ENCODE data around the gene NRF1.

The NRF1 gene

DNA sequence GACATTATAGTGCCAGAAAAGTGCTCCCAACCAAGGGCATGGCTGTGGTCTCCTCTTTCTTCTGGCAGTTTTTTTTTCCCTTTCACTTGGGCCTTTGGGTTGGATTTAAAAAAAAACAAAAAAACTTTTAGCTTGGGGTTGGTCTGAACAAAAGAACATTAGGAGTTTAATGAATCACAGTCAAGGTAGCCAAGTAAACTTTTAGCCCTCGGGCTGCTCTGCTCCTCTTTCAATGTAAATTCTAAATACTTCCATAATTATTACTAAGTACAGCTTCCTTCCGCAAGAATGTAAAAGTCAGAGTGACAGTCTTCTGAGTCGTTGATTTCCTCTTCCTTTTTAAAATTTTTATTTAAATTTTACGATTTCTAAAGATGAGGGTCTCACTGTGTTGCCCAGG is 79.2 kb downstream of the NRF1 start:
- no peak overlapping the region for H3K4me3 ChIP-seq (ENCODE audit: low read depth, low read length)
- DNase-seq (ENCODE audit: low read depth): no peak
- TF ChIP-seq, protein P1, sequence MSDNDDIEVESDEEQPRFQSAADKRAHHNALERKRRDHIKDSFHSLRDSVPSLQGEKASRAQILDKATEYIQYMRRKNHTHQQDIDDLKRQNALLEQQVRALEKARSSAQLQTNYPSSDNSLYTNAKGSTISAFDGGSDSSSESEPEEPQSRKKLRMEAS (IDR thresholded peaks at IDR 0.05; ENCODE audit: low read depth, low read length): no peak
- TF ChIP-seq POLR2A (IDR thresholded peaks at IDR 0.05; ENCODE audit: extremely low read depth, insufficient read length) (no peak), MYC (IDR thresholded peaks at IDR 0.05; ENCODE audit: low read depth, low read length) (no peak)
- TF ChIP-seq, protein P2, sequence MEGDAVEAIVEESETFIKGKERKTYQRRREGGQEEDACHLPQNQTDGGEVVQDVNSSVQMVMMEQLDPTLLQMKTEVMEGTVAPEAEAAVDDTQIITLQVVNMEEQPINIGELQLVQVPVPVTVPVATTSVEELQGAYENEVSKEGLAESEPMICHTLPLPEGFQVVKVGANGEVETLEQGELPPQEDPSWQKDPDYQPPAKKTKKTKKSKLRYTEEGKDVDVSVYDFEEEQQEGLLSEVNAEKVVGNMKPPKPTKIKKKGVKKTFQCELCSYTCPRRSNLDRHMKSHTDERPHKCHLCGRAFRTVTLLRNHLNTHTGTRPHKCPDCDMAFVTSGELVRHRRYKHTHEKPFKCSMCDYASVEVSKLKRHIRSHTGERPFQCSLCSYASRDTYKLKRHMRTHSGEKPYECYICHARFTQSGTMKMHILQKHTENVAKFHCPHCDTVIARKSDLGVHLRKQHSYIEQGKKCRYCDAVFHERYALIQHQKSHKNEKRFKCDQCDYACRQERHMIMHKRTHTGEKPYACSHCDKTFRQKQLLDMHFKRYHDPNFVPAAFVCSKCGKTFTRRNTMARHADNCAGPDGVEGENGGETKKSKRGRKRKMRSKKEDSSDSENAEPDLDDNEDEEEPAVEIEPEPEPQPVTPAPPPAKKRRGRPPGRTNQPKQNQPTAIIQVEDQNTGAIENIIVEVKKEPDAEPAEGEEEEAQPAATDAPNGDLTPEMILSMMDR (IDR thresholded peaks at IDR 0.05; ENCODE audit: low read depth, low read length): no peak

GRCh38 chr7:129698516-129699418 is 87.2 kb downstream of the NRF1 start:
- no peak overlapping the region for H3K4me3 ChIP-seq (ENCODE audit: low read depth, low read length)
- TF ChIP-seq, protein P1 (IDR thresholded peaks at IDR 0.05; ENCODE audit: low read depth, low read length): no peak
- TF ChIP-seq, protein P2 (IDR thresholded peaks at IDR 0.05; ENCODE audit: low read depth, low read length): no peak
- TF ChIP-seq POLR2A (IDR thresholded peaks at IDR 0.05; ENCODE audit: extremely low read depth, insufficient read length): no peak
- TF ChIP-seq MYC (IDR thresholded peaks at IDR 0.05; ENCODE audit: low read depth, low read length): no peak
- no peak for DNase-seq (ENCODE audit: low read depth)

GRCh38 chr7:129702316-129702715 is 90.8 kb downstream of the NRF1 start:
- DNase-seq (ENCODE audit: low read depth): no peak
- TF ChIP-seq, protein P2 (IDR thresholded peaks at IDR 0.05; ENCODE audit: low read depth, low read length): no peak
- TF ChIP-seq MYC (IDR thresholded peaks at IDR 0.05; ENCODE audit: low read depth, low read length): no peak
- TF ChIP-seq, protein P1 (IDR thresholded peaks at IDR 0.05; ENCODE audit: low read depth, low read length): no peak
- TF ChIP-seq POLR2A (IDR thresholded peaks at IDR 0.05; ENCODE audit: extremely low read depth, insufficient read length): no peak
- H3K4me3 ChIP-seq (ENCODE audit: low read depth, low read length): no peak overlapping the region

GRCh38 chr7:129702761-129703338 is 91.3 kb downstream of the NRF1 start:
- no peak for DNase-seq (ENCODE audit: low read depth)
- no peak overlapping the region for H3K4me3 ChIP-seq (ENCODE audit: low read depth, low read length)
- TF ChIP-seq POLR2A (IDR thresholded peaks at IDR 0.05; ENCODE audit: extremely low read depth, insufficient read length) (no peak), MYC (IDR thresholded peaks at IDR 0.05; ENCODE audit: low read depth, low read length) (no peak)
- TF ChIP-seq, protein P1 (IDR thresholded peaks at IDR 0.05; ENCODE audit: low read depth, low read length): no peak
- TF ChIP-seq, protein P2 (IDR thresholded peaks at IDR 0.05; ENCODE audit: low read depth, low read length): no peak

- TF ChIP-seq, protein P2 (IDR thresholded peaks at IDR 0.05; ENCODE audit: low read depth, low read length): no peak
- no peak for TF ChIP-seq MYC (IDR thresholded peaks at IDR 0.05; ENCODE audit: low read depth, low read length)
- TF ChIP-seq, protein P1 (IDR thresholded peaks at IDR 0.05; ENCODE audit: low read depth, low read length): no peak
- TF ChIP-seq POLR2A (IDR thresholded peaks at IDR 0.05; ENCODE audit: extremely low read depth, insufficient read length): no peak
- DNase-seq (ENCODE audit: low read depth): no peak
Measured at GRCh38 chr7:129703751-129704150, 92.2 kb downstream of the NRF1 start.

More at GRCh38 chr7:129703751-129704150, 92.2 kb downstream of the NRF1 start:
- H3K4me3 ChIP-seq (ENCODE audit: low read depth, low read length): no peak overlapping the region
